HepG2 (cell line): ENCODE measurements around the gene BCL2L1. TPM values are rescaled to one million over a fixed set of nuclear protein-coding genes. Genes with fewer than 3 reads are reported as not detected.

Experiments used
- ARID4A ChIP-seq: sonication (generic); formaldehyde crosslinking; IDR thresholded peaks from 2 replicates; pipeline ENCODE4 v1.5.0; 2020; ENCODE audit warnings: mild to moderate bottlenecking, missing genetic modification reagents, borderline replicate concordance
- MATR3 ChIP-seq: sonication (generic); formaldehyde crosslinking; IDR thresholded peaks from 2 replicates; pipeline ENCODE4 v1.4.0; 2020; ENCODE audit warnings: missing genetic modification reagents
- MTA3 ChIP-seq: sonication (generic); formaldehyde crosslinking; IDR thresholded peaks from 2 replicates; pipeline ENCODE4 v1.4.0; 2020; ENCODE audit warnings: missing genetic modification reagents
- POLR2G ChIP-seq: fragments of 200-400 bp; formaldehyde crosslinking; IDR thresholded peaks from 2 replicates; pipeline ENCODE4 v1.6.1; 2018; ENCODE audit warnings: mild to moderate bottlenecking, low read depth, low read length, moderate library complexity
- TSC22D2 ChIP-seq: sonication (generic); formaldehyde crosslinking; IDR thresholded peaks from 2 replicates; pipeline ENCODE4 v1.5.1; 2020; ENCODE audit warnings: missing genetic modification reagents, mild to moderate bottlenecking, borderline replicate concordance
- ZBTB49 ChIP-seq: sonication (generic); formaldehyde crosslinking; IDR thresholded peaks from 2 replicates; pipeline ENCODE4 v1.4.0; 2020; ENCODE audit warnings: missing genetic modification reagents, borderline replicate concordance
- ZEB1 ChIP-seq: IDR thresholded peaks from 2 replicates; pipeline ENCODE4 v1.6.1; 2012; ENCODE audit warnings: mild to moderate bottlenecking, low read depth, inconsistent platforms; ENCODE audit not compliant: insufficient replicate concordance
- ZFP36L1 ChIP-seq: sonication (generic); formaldehyde crosslinking; IDR thresholded peaks from 2 replicates; pipeline ENCODE4 v1.8.0; 2022; ENCODE audit warnings: mild to moderate bottlenecking, missing genetic modification reagents, moderate library complexity
- ZKSCAN8 ChIP-seq: IDR thresholded peaks from 2 replicates; pipeline ENCODE4 v1.6.1; 2016; ENCODE audit warnings: borderline replicate concordance, missing genetic modification reagents, missing compliant biosample characterization
- ZNF282 ChIP-seq: fragments of 450-650 bp; IDR thresholded peaks from 2 replicates; pipeline ENCODE4 v1.6.1; 2018; ENCODE audit not compliant: partially characterized antibody
- ZNF30 ChIP-seq: sonication (generic); formaldehyde crosslinking; IDR thresholded peaks from 2 replicates; pipeline ENCODE4 v1.5.0; 2020; ENCODE audit warnings: mild to moderate bottlenecking, missing genetic modification reagents
- ZNF367 ChIP-seq: sonication (generic); formaldehyde crosslinking; IDR thresholded peaks from 2 replicates; pipeline ENCODE4 v1.4.0; 2020; ENCODE audit warnings: missing genetic modification reagents, borderline replicate concordance
- ZNF382 ChIP-seq: sonication (generic); formaldehyde crosslinking; IDR thresholded peaks from 2 replicates; pipeline ENCODE4 v1.5.0; 2020; ENCODE audit warnings: missing genetic modification reagents, mild to moderate bottlenecking, borderline replicate concordance
- ZNF781 ChIP-seq: sonication (generic); formaldehyde crosslinking; IDR thresholded peaks from 2 replicates; pipeline ENCODE4 v1.5.1; 2020; ENCODE audit warnings: borderline replicate concordance, mild to moderate bottlenecking, missing genetic modification reagents; ENCODE audit errors: not compliant biosample characterization
- ZUFSP ChIP-seq: sonication (generic); formaldehyde crosslinking; IDR thresholded peaks from 2 replicates; pipeline ENCODE4 v1.9.0; 2021; ENCODE audit warnings: missing genetic modification reagents, mild to moderate bottlenecking, borderline replicate concordance
- polyA plus RNA-seq, 8 experiments: library from polyadenylated mRNA; depleted of rRNA in 3 of 8; stranded (reverse) in 7 of 8; unstranded in 1 of 8; fragments of >200 nt; fragmentation: Illumina TruSeq in 4 of 8; extraction: Trizol in 4 of 8; gene quantifications; 2 replicates each; pipeline versions ENCODE4 v1.2.1 to v1.2.3, GENCODE V29; 2011 to 2016; ENCODE audit warnings: low read depth in 4 of 8, missing spikeins in 1 of 8, mixed read lengths in 1 of 8; ENCODE audit not compliant: insufficient read depth in 1 of 8
- total RNA-seq, 5 experiments: library from RNA; depleted of rRNA; stranded (reverse); fragments of >200 nt; fragmentation: Illumina TruSeq; extraction: Trizol; gene quantifications; 2 replicates each; pipeline ENCODE4 v1.2.3, GENCODE V29; 2016; ENCODE audit warnings: low read depth in 1 of 5

The BCL2L1 gene
- total and polyA plus RNA-seq, 2 of the 13 experiments (the other 11 are each of a cell fraction or from before 2014, with no cell fraction given): 164 to 258 TPM

GRCh38 chr20:31664696-31665354, 57.8 kb downstream of the BCL2L1 start (continued):
- no peak for TF ChIP-seq ZEB1
- no peak for TF ChIP-seq ZNF367 (CRISPR knock-in tag)
- TF ChIP-seq ZFP36L1 (CRISPR knock-in tag): no peak
- TF ChIP-seq ZNF382: no peak
- no peak for TF ChIP-seq MATR3
- no peak for TF ChIP-seq MTA3
- TF ChIP-seq POLR2G: peak; percentile 45
- no peak for TF ChIP-seq ZNF781
- no peak for TF ChIP-seq ARID4A (CRISPR knock-in tag)
- TF ChIP-seq ZKSCAN8 (CRISPR knock-in tag): no peak
- TF ChIP-seq TSC22D2 (CRISPR knock-in tag): no peak
- TF ChIP-seq ZNF282: no peak
- no peak for TF ChIP-seq ZUFSP
- TF ChIP-seq ZBTB49 (CRISPR knock-in tag): no peak
- no peak for TF ChIP-seq ZNF30 (CRISPR knock-in tag)
